Adrenal gland (tissue), 12 donors: ENCODE results near the gene GC. TPM values are rescaled to one million over a fixed set of nuclear protein-coding genes. Genes with fewer than 3 reads are reported as not detected.
A peak's percentile ranks its signal among the peaks of the same experiment; 100 is the strongest.
"Not testable (repeated sequence)": the region's sequence is repeated elsewhere in the genome, so short reads cannot be mapped to it uniquely, and the experiment has no call there.

ENCODE experiments used
- DNase-seq, 7 donors: peaks; one replicate each; pipeline ENCODE4 v3.0.0-alpha.2; 2019 to 2020
- H3K27ac ChIP-seq, 5 donors: fragments of 200-600 bp; sonication (generic) in 4 of 5; 1 replicate in 3 of 5; 2 replicates in 2 of 5; pipeline versions ENCODE4 v1.5.1 to v1.8.0; 2016 to 2020; ENCODE audit warnings: mild to moderate bottlenecking in 1 of 5
- H3K27me3 ChIP-seq: fragments of 200-600 bp; 2 replicates; pipeline ENCODE4 v1.8.0; 2021
- H3K36me3 ChIP-seq, 2 donors: fragments of 200-600 bp; replicated peaks in 1 of 2; 1 replicate in 1 of 2; 2 replicates in 1 of 2; pipeline versions ENCODE4 v1.5.1 to v1.8.0; 2018 to 2022
- H3K4me1 ChIP-seq, 2 donors: fragments of 200-600 bp; replicated peaks in 1 of 2; 1 replicate in 1 of 2; 2 replicates in 1 of 2; pipeline versions ENCODE4 v1.5.1 to v1.8.0; 2018 to 2021
- H3K4me3 ChIP-seq, 4 donors: fragments of 200-600 bp; sonication (generic) in 3 of 4; one replicate each; pipeline ENCODE4 v1.5.1; 2016 to 2018
- H3K9me3 ChIP-seq, 3 donors: fragments of 200-600 bp; sonication (generic) in 1 of 3; replicated peaks in 1 of 3; 1 replicate in 2 of 3; 2 replicates in 1 of 3; pipeline versions ENCODE4 v1.5.1 to v1.8.0; 2016 to 2021
- POLR2A ChIP-seq, 2 donors: fragments of 450-650 bp; IDR thresholded peaks; one replicate each; pipeline ENCODE4 v1.6.1; 2017; ENCODE audit warnings: antibody characterized with exemption in 2 of 2, mild to moderate bottlenecking in 2 of 2, moderate library complexity in 1 of 2
- WGBS, 4 donors: extraction: QIAGEN DNeasy Blood & Tissue Kit in 2 of 4; methylation state at CpG; one replicate each; pipeline versions ENCODE4 v1.1.5 to v1.1.7; 2013 to 2017; 5-methylcytosine and 5-hydroxymethylcytosine counted together
- intact Hi-C, 2 donors: fragments of 100-400 bp; cut with DNase I; formaldehyde crosslinking; loops; one replicate each; pipeline versions ENCODE4 v1.14.1 to v1.15.0; 2022 to 2023
- polyA plus RNA-seq, 3 donors: library from polyadenylated mRNA; stranded (reverse); fragments of 200-250 nt in 2 of 3; fragments of 350-450 nt in 1 of 3; fragmentation: Illumina TruSeq in 1 of 3; extraction: RNeasy Lipid Tissue Mini Kit (QIAGEN cat#74804) in 1 of 3; gene quantifications; one replicate each; pipeline ENCODE4 v1.2.3, GENCODE V29; 2013 to 2014
- total RNA-seq, 9 donors: library from RNA; depleted of rRNA in 4 of 9; stranded (reverse); fragments of >200 nt in 4 of 9; fragments of 120-200 nt in 1 of 9; fragmentation: NEBNext Ultra II Directional in 1 of 9; extraction: Animal tissue kit (Norgen Biotek cat#: 25700) in 1 of 9; gene quantifications; one replicate each; pipeline versions ENCODE4 v1.1.0 to v1.2.4, GENCODE V29; 2013 to 2023
- TF ChIP-seq, protein P1 (sequence below), 6 experiments: fragments of 450-650 bp in 4 of 6; fragments of 200-600 bp in 2 of 6; sonication (generic) in 1 of 6; IDR thresholded peaks; 1 replicate in 5 of 6; 2 replicates in 1 of 6; pipeline versions ENCODE4 v1.5.1 to v1.8.0; 2016 to 2021; ENCODE audit warnings: antibody characterized with exemption in 6 of 6, mild to moderate bottlenecking in 2 of 6, moderate library complexity in 1 of 6
- donor health status: healthy with polysubstance abuse.
- donor health status: Bipolar disorder and iron deficiency.
- donor health status: DM: yes; HTN: yes; CAD: no.
- donor health status: DM: no; HTN: no; CAD: no.
- donor health status: DM: no; HTN: no; CAD: no.
- donor health status: DM: yes; HTN: yes; CAD: no.

The GC gene
- total and polyA plus RNA-seq, 12 donors = 0.03 to 1.4 (median 0.74) TPM; not detected in 6

DNA sequence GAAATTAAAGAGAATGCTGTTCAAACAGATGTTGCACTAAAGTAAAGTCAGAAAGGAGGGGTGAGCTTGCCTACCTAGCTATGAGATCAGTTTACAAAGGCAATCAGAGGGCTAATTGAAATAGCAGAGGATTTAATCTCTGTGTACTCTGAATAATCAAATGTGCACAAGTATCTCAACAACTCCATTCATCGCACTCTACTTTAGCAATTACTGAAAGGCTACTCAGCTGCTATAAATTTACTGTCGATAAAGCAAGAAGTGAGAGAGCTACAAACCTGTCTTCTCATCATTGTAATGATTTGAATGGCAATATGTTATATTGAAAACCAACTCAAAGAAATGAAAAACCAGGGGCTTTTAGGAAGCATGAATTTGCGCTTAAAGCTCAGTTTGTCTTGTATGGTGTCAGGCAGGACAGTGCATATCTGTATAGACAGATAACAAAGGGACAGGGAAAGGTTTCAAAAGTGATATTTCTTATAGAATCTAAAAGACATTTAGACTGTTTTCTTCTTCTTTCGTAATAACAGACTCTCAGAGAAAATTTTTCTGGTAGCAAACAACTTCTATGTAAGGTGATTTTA lies 34.8 kb downstream of the GC start:
- intact Hi-C loops = no loop called here
- Histone ChIP-seq H3K9me3 (no peaks in the 10 kb centered on the region), H3K4me3 (no peak overlapping the region), H3K27me3 (no peaks in the 10 kb centered on the region), H3K27ac (no peak overlapping the region), H3K4me1 (no peaks in the 10 kb centered on the region), H3K36me3 (no peaks in the 10 kb centered on the region)
- TF ChIP-seq, protein P1, sequence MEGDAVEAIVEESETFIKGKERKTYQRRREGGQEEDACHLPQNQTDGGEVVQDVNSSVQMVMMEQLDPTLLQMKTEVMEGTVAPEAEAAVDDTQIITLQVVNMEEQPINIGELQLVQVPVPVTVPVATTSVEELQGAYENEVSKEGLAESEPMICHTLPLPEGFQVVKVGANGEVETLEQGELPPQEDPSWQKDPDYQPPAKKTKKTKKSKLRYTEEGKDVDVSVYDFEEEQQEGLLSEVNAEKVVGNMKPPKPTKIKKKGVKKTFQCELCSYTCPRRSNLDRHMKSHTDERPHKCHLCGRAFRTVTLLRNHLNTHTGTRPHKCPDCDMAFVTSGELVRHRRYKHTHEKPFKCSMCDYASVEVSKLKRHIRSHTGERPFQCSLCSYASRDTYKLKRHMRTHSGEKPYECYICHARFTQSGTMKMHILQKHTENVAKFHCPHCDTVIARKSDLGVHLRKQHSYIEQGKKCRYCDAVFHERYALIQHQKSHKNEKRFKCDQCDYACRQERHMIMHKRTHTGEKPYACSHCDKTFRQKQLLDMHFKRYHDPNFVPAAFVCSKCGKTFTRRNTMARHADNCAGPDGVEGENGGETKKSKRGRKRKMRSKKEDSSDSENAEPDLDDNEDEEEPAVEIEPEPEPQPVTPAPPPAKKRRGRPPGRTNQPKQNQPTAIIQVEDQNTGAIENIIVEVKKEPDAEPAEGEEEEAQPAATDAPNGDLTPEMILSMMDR (IDR thresholded peaks at IDR 0.05) = no peak
- TF ChIP-seq POLR2A (IDR thresholded peaks at IDR 0.05) = no peak
- DNase-seq = no peak
- WGBS, 4 donors = 72 to 78% (median 73%) methylated on average over 4 of the region's 4 CpGs

DNA sequence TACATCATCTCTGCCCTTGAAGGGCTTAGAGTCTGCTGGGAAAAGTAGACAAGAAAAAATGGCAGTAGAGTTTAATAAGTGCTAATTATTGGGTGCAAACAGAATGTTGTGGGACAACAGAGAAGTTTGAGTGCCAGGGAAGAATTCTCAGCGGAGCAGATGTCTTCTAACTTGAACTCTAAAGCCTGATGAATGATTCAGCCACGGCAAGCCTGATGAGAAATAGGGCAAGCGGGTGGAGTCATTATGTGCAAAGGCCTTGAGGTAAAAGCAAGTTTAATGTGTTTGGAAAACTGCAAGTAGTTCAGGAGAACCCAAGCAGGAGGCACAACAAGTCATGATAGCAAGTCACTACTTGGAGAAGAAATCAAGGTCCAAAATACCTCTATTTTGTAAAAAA lies 37.5 kb downstream of the GC start:
- WGBS, 4 donors = 50 to 55% (median 53%) methylated on average over 3 of the region's 3 CpGs
- Histone ChIP-seq H3K9me3 (no peaks in the 10 kb centered on the region), H3K27me3 (no peaks in the 10 kb centered on the region), H3K36me3 (no peaks in the 10 kb centered on the region), H3K27ac (no peak overlapping the region), H3K4me3 (no peak overlapping the region), H3K4me1 (no peaks in the 10 kb centered on the region)
- TF ChIP-seq, protein P1 (IDR thresholded peaks at IDR 0.05) = no peak
- TF ChIP-seq POLR2A (IDR thresholded peaks at IDR 0.05) = no peak
- no peak for DNase-seq
- intact Hi-C loops = no loop called here

DNA sequence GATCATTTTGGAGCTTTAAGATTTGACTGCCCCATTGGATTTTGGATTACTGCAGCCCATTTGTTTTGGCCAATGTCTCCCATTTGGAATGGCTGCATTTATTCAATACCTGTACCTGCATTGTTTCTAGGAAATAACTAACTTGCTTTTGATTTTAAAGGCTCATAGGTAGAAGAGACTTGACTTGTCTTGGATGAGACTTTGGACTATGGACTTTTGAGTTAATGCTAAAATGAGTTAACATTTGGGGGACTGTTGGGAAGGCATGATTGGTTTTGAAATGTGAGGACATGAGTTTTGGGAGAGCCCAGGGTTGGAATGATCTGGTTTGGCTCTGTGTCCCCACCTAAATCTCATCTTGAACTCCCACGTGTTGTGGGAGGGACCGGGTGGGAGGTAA lies 45.1 kb downstream of the GC start:
- H3K27ac ChIP-seq, DNase-seq, H3K4me1 ChIP-seq, intact Hi-C loops, H3K36me3 ChIP-seq, H3K4me3 ChIP-seq, H3K27me3 ChIP-seq, H3K9me3 ChIP-seq: not testable (repeated sequence)
- 76 to 96% (median 86%) methylated on average over 2 of the region's 2 CpGs for WGBS, 4 donors

DNA sequence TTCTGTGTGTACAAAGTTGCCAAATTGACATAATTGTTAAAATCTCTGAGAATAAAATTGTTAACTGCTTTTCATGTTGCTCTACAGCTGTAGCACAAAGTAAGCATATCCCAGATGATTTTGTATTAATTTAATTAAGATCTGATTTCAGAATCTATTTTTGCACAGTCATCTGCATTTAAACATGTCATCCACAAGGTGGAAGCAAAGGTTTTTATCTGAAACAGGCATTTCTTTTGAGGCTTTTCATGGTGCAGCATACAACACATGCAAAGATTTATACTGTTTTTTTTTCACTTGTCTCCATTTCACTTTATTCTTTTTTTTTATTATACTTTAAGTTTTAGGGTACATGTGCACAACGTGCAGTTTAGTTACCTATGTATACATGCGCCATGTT lies 51.2 kb downstream of the GC start:
- H3K27me3 ChIP-seq = no peaks in the 10 kb centered on the region
- no peak for DNase-seq
- no peak overlapping the region for H3K27ac ChIP-seq
- H3K9me3 ChIP-seq = no peaks in the 10 kb centered on the region
- TF ChIP-seq POLR2A (IDR thresholded peaks at IDR 0.05) = no peak
- TF ChIP-seq, protein P1 (IDR thresholded peaks at IDR 0.05) = peak in 2 of 6 experiments; percentile 18 to 26
- H3K36me3 ChIP-seq = no peaks in the 10 kb centered on the region
- WGBS, 4 donors = 70 to 85% (median 80%) methylated on average over 2 of the region's 2 CpGs
- no peaks in the 10 kb centered on the region for H3K4me1 ChIP-seq
- intact Hi-C loops = no loop called here
- no peak overlapping the region for H3K4me3 ChIP-seq

DNA sequence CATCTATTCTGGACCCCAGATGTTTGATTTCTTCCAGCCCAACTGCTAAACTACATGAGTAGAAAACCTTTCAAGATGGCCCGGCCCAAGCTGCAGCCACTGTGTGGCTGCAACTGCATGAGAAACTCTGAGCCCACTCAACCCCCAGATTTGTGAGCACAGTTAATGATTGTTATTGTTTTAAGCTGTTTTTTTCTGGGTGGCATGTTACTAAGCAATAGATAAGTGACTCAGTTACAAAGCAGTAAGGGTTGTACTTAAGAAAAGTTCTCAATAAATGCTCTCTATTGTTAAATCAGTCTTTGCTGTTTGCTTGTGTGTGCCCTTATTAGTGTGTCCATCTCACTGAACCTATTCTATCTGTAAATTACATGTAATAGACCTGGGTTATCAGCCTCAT lies 51.8 kb downstream of the GC start:
- TF ChIP-seq, protein P1 (IDR thresholded peaks at IDR 0.05) = no peak
- Histone ChIP-seq H3K27ac (no peak overlapping the region), H3K27me3 (no peaks in the 10 kb centered on the region), H3K4me3 (no peak overlapping the region), H3K9me3 (no peaks in the 10 kb centered on the region), H3K4me1 (no peaks in the 10 kb centered on the region), H3K36me3 (no peaks in the 10 kb centered on the region)
- WGBS, 4 donors = 71 to 94% (median 90%) methylated on average over 1 of the region's 1 CpG
- DNase-seq = no peak
- intact Hi-C loops = no loop called here
